ENCODE results near the gene PRDM15. TPM values are rescaled to one million over a fixed set of nuclear protein-coding genes. Genes with fewer than 3 reads are reported as not detected.

Gene PRDM15
- total RNA-seq, 1 donor from 2014 or later = 16.2 TPM

DNA sequence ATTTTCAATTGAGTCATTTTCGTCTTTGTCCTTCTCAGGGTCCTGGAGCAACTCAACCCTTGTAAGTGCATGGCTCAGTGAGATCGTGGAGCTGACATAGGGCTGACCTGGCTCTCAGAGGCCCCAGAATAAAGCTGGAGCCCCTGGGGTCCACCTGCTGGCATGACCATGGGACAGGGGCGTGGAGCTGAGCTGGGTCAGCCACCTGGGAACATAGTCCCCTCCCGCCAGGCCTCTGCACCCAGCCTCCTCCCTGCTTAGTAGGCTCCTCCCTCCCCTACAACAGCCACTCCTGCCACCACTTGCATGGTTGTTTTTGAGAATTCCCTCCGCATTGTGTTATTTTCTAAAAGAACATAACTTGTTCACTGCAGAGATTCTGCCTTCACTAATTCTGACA, 109.2 kb downstream of the PRDM15 start:
- peaks cover 49% of the 10 kb centered on the region for H3K27me3 Mint-ChIP-seq
- no peaks in the 10 kb centered on the region for H3K9me3 Mint-ChIP-seq (ENCODE audit: low read depth)
- peak overlapping the region; percentile 21 for H3K4me3 Mint-ChIP-seq (ENCODE audit: low read depth)
- TF ChIP-seq, protein P1, sequence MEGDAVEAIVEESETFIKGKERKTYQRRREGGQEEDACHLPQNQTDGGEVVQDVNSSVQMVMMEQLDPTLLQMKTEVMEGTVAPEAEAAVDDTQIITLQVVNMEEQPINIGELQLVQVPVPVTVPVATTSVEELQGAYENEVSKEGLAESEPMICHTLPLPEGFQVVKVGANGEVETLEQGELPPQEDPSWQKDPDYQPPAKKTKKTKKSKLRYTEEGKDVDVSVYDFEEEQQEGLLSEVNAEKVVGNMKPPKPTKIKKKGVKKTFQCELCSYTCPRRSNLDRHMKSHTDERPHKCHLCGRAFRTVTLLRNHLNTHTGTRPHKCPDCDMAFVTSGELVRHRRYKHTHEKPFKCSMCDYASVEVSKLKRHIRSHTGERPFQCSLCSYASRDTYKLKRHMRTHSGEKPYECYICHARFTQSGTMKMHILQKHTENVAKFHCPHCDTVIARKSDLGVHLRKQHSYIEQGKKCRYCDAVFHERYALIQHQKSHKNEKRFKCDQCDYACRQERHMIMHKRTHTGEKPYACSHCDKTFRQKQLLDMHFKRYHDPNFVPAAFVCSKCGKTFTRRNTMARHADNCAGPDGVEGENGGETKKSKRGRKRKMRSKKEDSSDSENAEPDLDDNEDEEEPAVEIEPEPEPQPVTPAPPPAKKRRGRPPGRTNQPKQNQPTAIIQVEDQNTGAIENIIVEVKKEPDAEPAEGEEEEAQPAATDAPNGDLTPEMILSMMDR (IDR thresholded peaks at IDR 0.05; ENCODE audit: unreplicated experiment) = no peak
- DNase-seq (ENCODE audit: low spot score, unreplicated experiment) = no peak
- H3K27ac Mint-ChIP-seq = no peak overlapping the region
- H3K4me1 Mint-ChIP-seq (ENCODE audit: low read depth) = peaks cover 51% of the 10 kb centered on the region
- H3K36me3 Mint-ChIP-seq (ENCODE audit: insufficient read depth) = no peaks in the 10 kb centered on the region

DNA sequence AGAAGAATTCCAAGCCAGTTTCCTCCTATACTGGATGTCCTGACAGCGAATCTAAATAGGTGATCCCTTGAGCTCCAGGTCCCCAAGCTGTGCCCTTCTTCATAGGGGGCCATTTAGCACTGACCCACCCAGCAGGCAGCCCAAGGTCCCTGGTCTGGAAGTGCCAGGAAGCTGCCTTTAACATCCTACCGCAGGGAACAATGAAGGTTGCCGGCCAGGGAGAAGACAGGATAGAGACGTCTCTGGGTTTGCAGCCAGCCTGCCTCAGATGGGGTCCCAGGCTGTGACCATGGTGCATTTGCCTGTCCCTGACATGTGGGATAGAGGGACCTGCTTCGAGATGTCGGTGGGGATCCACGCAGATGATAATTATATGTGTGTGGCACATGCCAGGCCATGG, 109.6 kb downstream of the PRDM15 start:
- peaks cover 45% of the 10 kb centered on the region for H3K27me3 Mint-ChIP-seq
- TF ChIP-seq, protein P1 (IDR thresholded peaks at IDR 0.05; ENCODE audit: unreplicated experiment) = no peak
- no peak overlapping the region for H3K27ac Mint-ChIP-seq
- H3K9me3 Mint-ChIP-seq (ENCODE audit: low read depth) = no peaks in the 10 kb centered on the region
- H3K4me1 Mint-ChIP-seq (ENCODE audit: low read depth) = peaks cover 54% of the 10 kb centered on the region
- no peaks in the 10 kb centered on the region for H3K36me3 Mint-ChIP-seq (ENCODE audit: insufficient read depth)
- peak overlapping the region; percentile 21 for H3K4me3 Mint-ChIP-seq (ENCODE audit: low read depth)
- DNase-seq (ENCODE audit: low spot score, unreplicated experiment) = no peak

DNA sequence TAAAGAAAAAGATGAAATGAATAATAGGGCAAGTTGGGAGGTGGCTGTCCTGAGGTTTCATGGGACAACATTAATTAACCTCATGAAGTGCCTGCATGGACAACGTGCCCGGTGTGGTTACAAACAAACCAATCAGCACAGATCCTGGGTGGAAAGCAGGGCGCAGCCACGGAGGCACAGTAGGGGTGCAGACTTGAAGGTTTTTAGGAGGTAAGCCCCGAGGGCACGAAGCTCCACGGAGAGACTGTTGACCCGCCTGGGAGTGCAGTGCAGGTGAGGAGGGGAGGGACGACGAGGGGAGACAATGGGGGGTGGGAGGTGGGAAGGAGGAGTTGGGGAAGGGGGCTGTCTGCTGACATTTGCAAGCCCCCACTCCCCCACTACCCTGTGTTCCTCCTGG, 110.0 kb downstream of the PRDM15 start:
- Mint-ChIP-seq H3K4me3 (ENCODE audit: low read depth) (peak overlapping the region; percentile 74), H3K27me3 (peaks cover 42% of the 10 kb centered on the region), H3K4me1 (ENCODE audit: low read depth) (peaks cover 58% of the 10 kb centered on the region), H3K36me3 (ENCODE audit: insufficient read depth) (no peaks in the 10 kb centered on the region), H3K9me3 (ENCODE audit: low read depth) (no peaks in the 10 kb centered on the region), H3K27ac (peak overlapping the region; percentile 86)
- no peak for DNase-seq (ENCODE audit: low spot score, unreplicated experiment)
- TF ChIP-seq, protein P1 (IDR thresholded peaks at IDR 0.05; ENCODE audit: unreplicated experiment) = no peak

DNA sequence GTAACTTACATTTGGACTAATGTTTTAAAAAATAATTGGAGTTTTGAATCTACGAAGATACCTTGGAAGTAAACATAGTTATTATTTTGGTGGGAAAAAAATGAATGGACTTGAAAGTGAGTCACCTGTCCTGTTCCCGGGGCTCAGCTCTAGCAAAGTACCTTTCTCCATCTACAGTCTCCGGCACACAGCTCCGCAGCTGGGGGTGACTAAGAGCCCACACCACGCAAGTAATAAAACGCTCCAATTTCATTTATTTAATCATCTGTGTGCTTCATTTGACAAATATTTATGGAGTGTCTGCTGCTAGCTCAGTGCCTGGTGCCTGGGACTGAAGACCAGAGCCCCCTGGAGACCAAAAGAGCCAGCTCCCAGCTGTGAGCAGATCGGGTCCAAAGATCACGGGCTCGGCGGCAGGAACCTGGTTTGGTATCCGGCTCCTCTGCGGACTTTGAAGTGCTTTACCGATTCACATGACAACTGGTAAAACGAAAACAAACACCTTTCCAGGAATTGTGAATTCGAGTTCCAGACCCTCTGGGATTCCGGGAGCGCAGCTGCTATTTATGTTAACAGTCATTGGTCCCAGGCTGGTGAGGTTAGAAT, 110.6 kb downstream of the PRDM15 start:
- Mint-ChIP-seq H3K4me3 (ENCODE audit: low read depth) (peak overlapping the region; percentile 74), H3K27ac (peak overlapping the region; percentile 92), H3K9me3 (ENCODE audit: low read depth) (no peaks in the 10 kb centered on the region), H3K27me3 (peaks cover 42% of the 10 kb centered on the region), H3K36me3 (ENCODE audit: insufficient read depth) (no peaks in the 10 kb centered on the region), H3K4me1 (ENCODE audit: low read depth) (peaks cover 60% of the 10 kb centered on the region)
- DNase-seq (ENCODE audit: low spot score, unreplicated experiment) = no peak
- TF ChIP-seq, protein P1 (IDR thresholded peaks at IDR 0.05; ENCODE audit: unreplicated experiment) = peak; percentile 53

DNA sequence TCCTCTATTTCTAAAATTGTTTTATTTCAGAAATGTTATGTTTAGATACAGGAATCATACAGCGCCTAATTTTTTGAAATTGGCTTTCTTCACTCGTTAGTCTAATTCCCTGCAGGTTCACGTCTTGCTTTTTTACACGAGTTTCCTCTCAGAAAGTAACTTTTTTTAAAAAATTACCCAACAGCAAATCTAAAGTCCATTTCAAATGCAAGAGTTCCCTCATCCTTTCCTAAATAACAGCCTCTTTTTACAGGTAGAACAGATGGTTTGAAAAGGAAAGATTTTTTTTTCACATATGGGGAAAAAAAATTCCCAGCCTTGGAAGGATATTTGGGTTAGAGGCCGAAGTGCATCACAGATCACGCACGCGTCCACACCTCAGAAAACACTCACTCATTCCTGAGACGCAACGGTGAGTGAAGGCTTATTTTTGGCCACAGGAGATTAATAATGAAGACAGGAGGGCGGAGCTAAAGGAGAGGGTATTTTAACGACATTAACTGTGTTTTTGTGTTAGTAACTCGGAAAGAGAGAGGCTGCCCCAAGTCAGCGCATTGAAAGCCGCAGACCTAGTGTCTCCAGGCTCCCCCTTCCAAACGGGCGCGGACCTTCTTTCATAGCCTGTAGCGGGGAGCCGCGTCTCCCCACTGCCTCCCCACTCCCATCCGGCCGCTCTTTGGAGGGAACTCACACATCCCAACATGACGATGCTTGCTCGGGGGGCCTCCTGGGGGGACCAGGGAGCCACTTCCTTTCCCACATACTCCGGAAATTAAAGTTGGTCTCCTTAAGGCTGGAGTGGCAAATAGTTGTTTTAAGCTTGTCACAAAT, 111.3 kb downstream of the PRDM15 start:
- peak overlapping the region; percentile 74 for H3K4me3 Mint-ChIP-seq (ENCODE audit: low read depth)
- no peaks in the 10 kb centered on the region for H3K9me3 Mint-ChIP-seq (ENCODE audit: low read depth)
- H3K4me1 Mint-ChIP-seq (ENCODE audit: low read depth) = peaks cover 67% of the 10 kb centered on the region
- DNase-seq (ENCODE audit: low spot score, unreplicated experiment) = no peak
- TF ChIP-seq, protein P1 (IDR thresholded peaks at IDR 0.05; ENCODE audit: unreplicated experiment) = no peak
- H3K36me3 Mint-ChIP-seq (ENCODE audit: insufficient read depth) = no peaks in the 10 kb centered on the region
- H3K27me3 Mint-ChIP-seq = peaks cover 41% of the 10 kb centered on the region
- peak overlapping the region; percentile 92 for H3K27ac Mint-ChIP-seq

All from progenitor cell of endocrine pancreas (in vitro differentiated cells).